Kidney epithelial cell (primary cell): ENCODE results near the gene KIFC1. TPM values are rescaled to one million over a fixed set of nuclear protein-coding genes. Genes with fewer than 3 reads are reported as not detected.

ENCODE experiments used
- DNase-seq: peaks from one replicate; pipeline ENCODE4 v3.0.0-alpha.2; 2010; ENCODE audit warnings: low read depth
- H3K27me3 ChIP-seq: 2 replicates; pipeline ENCODE4 v1.6.0; 2011; ENCODE audit warnings: low read length; ENCODE audit not compliant: control insufficient read depth, insufficient read depth
- H3K36me3 ChIP-seq: 2 replicates; pipeline ENCODE4 v1.5.1; 2011; ENCODE audit warnings: low read length; ENCODE audit not compliant: control insufficient read depth, insufficient read depth
- H3K4me3 ChIP-seq: 2 replicates; pipeline ENCODE4 v1.5.1; 2011; ENCODE audit warnings: low read depth, mild to moderate bottlenecking, control low read depth, low read length
- total RNA-seq: library from RNA; depleted of rRNA; stranded (reverse); fragments of >200 nt; gene quantifications from 2 replicates; pipeline ENCODE4 v1.2.3, GENCODE V29; 2015
- TF ChIP-seq, protein P1 (sequence below): IDR thresholded peaks from 2 replicates; pipeline ENCODE4 v1.5.1; 2011; ENCODE audit warnings: mild to moderate bottlenecking, moderate library complexity, low read length, control low read depth, inconsistent platforms; ENCODE audit not compliant: insufficient read depth, poor library complexity, severe bottlenecking

KIFC1 gene
- total RNA-seq, 1 donor from 2014 or later = 8.4 TPM

DNA sequence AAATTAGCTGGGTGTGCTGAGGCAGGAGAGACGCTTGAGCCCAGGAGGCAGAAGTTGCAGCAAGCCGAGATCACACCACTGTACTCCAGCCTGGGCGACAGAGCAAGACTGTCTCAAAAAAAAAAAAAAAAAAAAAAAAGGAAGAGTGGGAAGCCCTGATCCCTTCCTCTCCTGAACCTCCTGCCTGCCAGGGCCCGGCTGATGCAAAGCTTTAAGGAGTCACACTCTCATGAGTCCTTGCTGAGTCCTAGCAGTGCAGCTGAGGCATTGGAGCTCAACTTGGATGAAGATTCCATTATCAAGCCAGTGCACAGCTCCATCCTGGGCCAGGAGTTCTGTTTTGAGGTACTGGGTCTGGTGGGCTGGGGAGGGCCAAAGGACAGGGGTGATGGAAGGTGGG is 43.3 kb downstream of the KIFC1 start:
- TF ChIP-seq, protein P1, sequence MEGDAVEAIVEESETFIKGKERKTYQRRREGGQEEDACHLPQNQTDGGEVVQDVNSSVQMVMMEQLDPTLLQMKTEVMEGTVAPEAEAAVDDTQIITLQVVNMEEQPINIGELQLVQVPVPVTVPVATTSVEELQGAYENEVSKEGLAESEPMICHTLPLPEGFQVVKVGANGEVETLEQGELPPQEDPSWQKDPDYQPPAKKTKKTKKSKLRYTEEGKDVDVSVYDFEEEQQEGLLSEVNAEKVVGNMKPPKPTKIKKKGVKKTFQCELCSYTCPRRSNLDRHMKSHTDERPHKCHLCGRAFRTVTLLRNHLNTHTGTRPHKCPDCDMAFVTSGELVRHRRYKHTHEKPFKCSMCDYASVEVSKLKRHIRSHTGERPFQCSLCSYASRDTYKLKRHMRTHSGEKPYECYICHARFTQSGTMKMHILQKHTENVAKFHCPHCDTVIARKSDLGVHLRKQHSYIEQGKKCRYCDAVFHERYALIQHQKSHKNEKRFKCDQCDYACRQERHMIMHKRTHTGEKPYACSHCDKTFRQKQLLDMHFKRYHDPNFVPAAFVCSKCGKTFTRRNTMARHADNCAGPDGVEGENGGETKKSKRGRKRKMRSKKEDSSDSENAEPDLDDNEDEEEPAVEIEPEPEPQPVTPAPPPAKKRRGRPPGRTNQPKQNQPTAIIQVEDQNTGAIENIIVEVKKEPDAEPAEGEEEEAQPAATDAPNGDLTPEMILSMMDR = no peak
- H3K4me3 ChIP-seq = no peak overlapping the region
- no peak for DNase-seq

DNA sequence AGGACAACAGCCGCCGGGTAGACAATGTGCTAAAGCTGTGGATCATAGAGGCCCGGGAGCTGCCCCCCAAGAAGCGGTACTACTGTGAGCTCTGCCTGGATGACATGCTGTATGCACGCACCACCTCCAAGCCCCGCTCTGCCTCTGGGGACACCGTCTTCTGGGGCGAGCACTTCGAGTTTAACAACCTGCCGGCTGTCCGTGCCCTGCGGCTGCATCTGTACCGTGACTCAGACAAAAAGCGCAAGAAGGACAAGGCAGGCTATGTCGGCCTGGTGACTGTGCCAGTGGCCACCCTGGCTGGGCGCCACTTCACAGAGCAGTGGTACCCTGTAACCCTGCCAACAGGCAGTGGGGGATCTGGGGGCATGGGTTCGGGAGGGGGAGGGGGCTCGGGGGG is 46.0 kb downstream of the KIFC1 start:
- Histone ChIP-seq H3K27me3 (no peaks in the 10 kb centered on the region), H3K4me3 (no peak overlapping the region), H3K36me3 (peaks cover 1% of the 10 kb centered on the region)
- no peak for DNase-seq
- TF ChIP-seq, protein P1 = no peak

More for the DNA sequence above, 43.3 kb downstream of the KIFC1 start:
- Histone ChIP-seq H3K27me3 (no peaks in the 10 kb centered on the region), H3K36me3 (peaks cover 1% of the 10 kb centered on the region)

DNA sequence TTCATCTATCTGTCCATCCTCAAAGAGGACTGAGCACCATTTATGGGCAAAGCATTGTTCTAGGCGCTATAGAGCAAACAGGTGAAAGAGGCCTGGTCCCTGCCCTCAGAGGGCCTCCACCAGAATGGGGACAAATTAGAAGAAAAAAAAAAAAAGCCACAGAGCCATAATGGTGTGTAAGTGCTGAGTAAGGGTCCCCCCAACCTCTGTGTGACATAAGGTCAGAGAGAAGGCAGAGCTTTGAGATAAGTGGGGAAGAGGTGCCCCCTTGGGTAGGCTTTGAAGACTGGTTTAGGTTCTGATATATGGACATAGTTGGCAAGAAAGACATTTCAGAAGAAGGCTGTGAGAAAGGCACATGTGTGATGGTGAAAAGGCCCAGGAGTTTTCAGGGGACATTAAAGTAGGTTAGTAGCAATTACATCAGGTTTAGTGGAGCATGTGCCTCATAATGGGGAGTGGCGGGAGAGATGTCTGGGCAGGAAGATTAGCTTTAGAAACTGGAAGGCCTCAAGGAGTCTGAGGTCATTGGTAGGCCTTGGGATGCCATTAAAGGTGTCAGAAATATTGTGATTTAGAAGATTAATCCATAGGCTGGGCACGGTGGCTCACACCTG is 47.5 kb downstream of the KIFC1 start:
- Histone ChIP-seq H3K4me3 (no peak overlapping the region), H3K27me3 (no peaks in the 10 kb centered on the region), H3K36me3 (peaks cover 1% of the 10 kb centered on the region)
- DNase-seq = no peak
- TF ChIP-seq, protein P1 = no peak

DNA sequence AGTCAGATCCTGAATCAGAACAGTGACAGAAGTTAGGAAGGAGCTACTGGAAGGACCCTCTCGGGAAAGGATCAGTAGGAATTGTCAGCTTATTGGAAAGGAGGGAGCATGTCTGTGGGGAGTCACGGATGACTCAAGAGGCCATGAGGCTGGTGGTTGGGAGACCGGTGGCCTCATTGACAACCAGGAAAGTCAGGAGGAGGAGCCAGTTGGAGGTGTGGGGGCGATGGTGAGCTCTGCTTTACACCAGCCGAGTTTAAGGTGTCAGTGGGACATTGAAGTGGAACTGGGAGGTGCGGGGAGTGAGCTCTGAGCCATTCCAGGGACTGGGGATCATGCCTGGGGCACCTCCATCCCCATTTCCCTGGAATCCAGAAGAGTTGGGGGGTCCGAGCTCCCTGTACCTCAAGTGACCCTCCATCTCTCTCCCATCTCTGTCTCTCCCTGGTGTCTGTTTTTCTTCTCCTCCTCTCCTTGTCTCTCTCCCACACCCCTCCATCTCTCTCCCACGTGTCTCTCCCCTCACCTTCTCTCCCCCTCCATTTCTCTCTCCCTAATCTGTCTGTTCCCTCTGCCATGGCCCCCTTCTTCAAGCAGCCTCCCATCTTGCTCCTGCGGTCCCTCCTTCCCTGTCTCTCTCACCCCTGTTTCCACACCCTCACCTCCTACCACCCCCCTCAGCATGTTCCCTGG is 48.5 kb downstream of the KIFC1 start:
- TF ChIP-seq, protein P1 = no peak
- Histone ChIP-seq H3K4me3 (no peak overlapping the region), H3K27me3 (no peaks in the 10 kb centered on the region), H3K36me3 (peaks cover 2% of the 10 kb centered on the region)
- DNase-seq = no peak

GRCh38 chr6:33440649-33441309 is 49.2 kb downstream of the KIFC1 start:
- peaks cover 2% of the 10 kb centered on the region for H3K36me3 ChIP-seq
- TF ChIP-seq, protein P1 = no peak
- no peak for DNase-seq
- no peak overlapping the region for H3K4me3 ChIP-seq
- no peaks in the 10 kb centered on the region for H3K27me3 ChIP-seq

- H3K36me3 ChIP-seq = peaks cover 2% of the 10 kb centered on the region
- TF ChIP-seq, protein P1 = no peak
These were observed 49.8 kb downstream of the KIFC1 start for GRCh38 chr6:33441457-33441856.

More at GRCh38 chr6:33441457-33441856, 49.8 kb downstream of the KIFC1 start:
- DNase-seq = no peak
- H3K4me3 ChIP-seq = no peak overlapping the region
- H3K27me3 ChIP-seq = no peaks in the 10 kb centered on the region
